GM18505 (cell line): ENCODE results near the gene CCDC187.

ENCODE experiments used
- ATAC-seq: cut with Tn5 transposase; IDR thresholded peaks from one replicate; pipeline ENCODE4 v1.9.1; 2021; ENCODE audit not compliant: unreplicated experiment
- POLR2A ChIP-seq: IDR thresholded peaks from 4 replicates; pipeline ENCODE4 v1.6.1; 2011; ENCODE audit warnings: borderline replicate concordance; ENCODE audit not compliant: insufficient read depth, insufficient read length; ENCODE audit errors: extremely low read depth

Gene CCDC187

GRCh38 chr9:136297766-136298735 lies 5.8 kb downstream of the CCDC187 start:
- ATAC-seq, result no peak
- TF ChIP-seq POLR2A, result no peak

- no peak for ATAC-seq
- TF ChIP-seq POLR2A, result no peak
Measured at GRCh38 chr9:136297016-136297691, 6.7 kb downstream of the CCDC187 start.

- no peak for ATAC-seq
- no peak for TF ChIP-seq POLR2A
Measured at GRCh38 chr9:136296434-136297015, 7.4 kb downstream of the CCDC187 start.

GRCh38 chr9:136295542-136296433 lies 8.1 kb downstream of the CCDC187 start:
- no peak for ATAC-seq
- TF ChIP-seq POLR2A, result no peak

- TF ChIP-seq POLR2A, result no peak
- ATAC-seq, result no peak
Measured at GRCh38 chr9:136295055-136295454, 8.8 kb downstream of the CCDC187 start.

GRCh38 chr9:136294437-136294836 lies 9.5 kb downstream of the CCDC187 start:
- ATAC-seq, result no peak
- no peak for TF ChIP-seq POLR2A

GRCh38 chr9:136293476-136294077 lies 10.3 kb downstream of the CCDC187 start:
- no peak for TF ChIP-seq POLR2A
- ATAC-seq, result no peak

GRCh38 chr9:136292591-136293448 lies 11.1 kb downstream of the CCDC187 start:
- no peak for TF ChIP-seq POLR2A
- no peak for ATAC-seq

GRCh38 chr9:136292026-136292538 lies 11.8 kb downstream of the CCDC187 start:
- no peak for TF ChIP-seq POLR2A
- no peak for ATAC-seq

GRCh38 chr9:136291306-136292025 lies 12.4 kb downstream of the CCDC187 start:
- no peak for ATAC-seq
- no peak for TF ChIP-seq POLR2A

- no peak for ATAC-seq
- TF ChIP-seq POLR2A, result no peak
Measured at GRCh38 chr9:136290508-136291000, 13.3 kb downstream of the CCDC187 start.
